Activated naive CD8-positive, alpha-beta T cell treated with anti-CD3 and anti-CD28 coated beads for 36 hours (primary cell): ENCODE results near the gene GGNBP2. TPM values are rescaled to one million over a fixed set of nuclear protein-coding genes. Genes with fewer than 3 reads are reported as not detected.

ENCODE experiments used
- DNase-seq: peaks from one replicate; pipeline ENCODE4 v3.0.0; 2021
- H3K27ac Mint-ChIP-seq: one replicate; pipeline ENCODE4 v1.8.0; 2022; ENCODE audit warnings: mild to moderate bottlenecking, moderate library complexity, mixed read lengths
- H3K27me3 Mint-ChIP-seq: one replicate; pipeline ENCODE4 v1.8.0; 2022; ENCODE audit warnings: mild to moderate bottlenecking, mixed read lengths
- H3K36me3 Mint-ChIP-seq: one replicate; pipeline ENCODE4 v1.8.0; 2021; ENCODE audit warnings: mild to moderate bottlenecking, mixed read lengths
- H3K4me1 Mint-ChIP-seq: one replicate; pipeline ENCODE4 v1.8.0; 2021; ENCODE audit warnings: mixed read lengths
- H3K4me3 Mint-ChIP-seq: one replicate; pipeline ENCODE4 v1.8.0; 2022; ENCODE audit warnings: mild to moderate bottlenecking, moderate library complexity, mixed read lengths
- H3K9me3 Mint-ChIP-seq: one replicate; pipeline ENCODE4 v1.8.0; 2022; ENCODE audit warnings: mixed read lengths
- total RNA-seq, 2 experiments: library from RNA; stranded (reverse); gene quantifications; one replicate each; pipeline ENCODE4 v1.2.3, GENCODE V29; 2021

Gene GGNBP2
- 10 to 100 TPM; 72.8 to 74.6 TPM for total RNA-seq

GRCh38 chr17:36544307-36545076, at the start of gene GGNBP2:
GGNBP2 (plus strand) TSS chr17:36544919; CDS start chr17:36545725, 806 bp downstream.
- Mint-ChIP-seq H3K27me3 (no peaks in the 10 kb centered on the region), H3K4me1 (peaks cover 23% of the 10 kb centered on the region), H3K4me3 (peak within 1 kb of the TSS; percentile 95), H3K9me3 (no peaks in the 10 kb centered on the region), H3K27ac (peak within 1 kb of the TSS; percentile 96), H3K36me3 (peaks cover 30% of the 10 kb centered on the region)
- peak; percentile 95 for DNase-seq

GRCh38 chr17:36495076-36495578, 49.6 kb upstream of the GGNBP2 start:
- Mint-ChIP-seq H3K27ac (no peak overlapping the region), H3K4me1 (peaks cover 17% of the 10 kb centered on the region), H3K36me3 (peaks cover 43% of the 10 kb centered on the region), H3K9me3 (no peaks in the 10 kb centered on the region), H3K27me3 (no peaks in the 10 kb centered on the region), H3K4me3 (no peak overlapping the region)
- no peak for DNase-seq

GRCh38 chr17:36496018-36496789, 48.5 kb upstream of the GGNBP2 start:
- Mint-ChIP-seq H3K27ac (no peak overlapping the region), H3K4me3 (no peak overlapping the region), H3K4me1 (peaks cover 12% of the 10 kb centered on the region), H3K27me3 (no peaks in the 10 kb centered on the region), H3K36me3 (peaks cover 37% of the 10 kb centered on the region), H3K9me3 (no peaks in the 10 kb centered on the region)
- DNase-seq = no peak

GRCh38 chr17:36498155-36498554, 46.6 kb upstream of the GGNBP2 start:
- DNase-seq = no peak
- no peak overlapping the region for H3K27ac Mint-ChIP-seq
- peaks cover 29% of the 10 kb centered on the region for H3K36me3 Mint-ChIP-seq
- H3K27me3 Mint-ChIP-seq = no peaks in the 10 kb centered on the region
- no peak overlapping the region for H3K4me3 Mint-ChIP-seq
- H3K9me3 Mint-ChIP-seq = no peaks in the 10 kb centered on the region
- peaks cover 7% of the 10 kb centered on the region for H3K4me1 Mint-ChIP-seq

GRCh38 chr17:36498560-36499300, 46.0 kb upstream of the GGNBP2 start:
- DNase-seq = no peak
- no peak overlapping the region for H3K27ac Mint-ChIP-seq
- H3K9me3 Mint-ChIP-seq = no peaks in the 10 kb centered on the region
- no peaks in the 10 kb centered on the region for H3K27me3 Mint-ChIP-seq
- H3K4me1 Mint-ChIP-seq = peaks cover 11% of the 10 kb centered on the region
- peaks cover 33% of the 10 kb centered on the region for H3K36me3 Mint-ChIP-seq
- no peak overlapping the region for H3K4me3 Mint-ChIP-seq

- Mint-ChIP-seq H3K4me1 (peaks cover 6% of the 10 kb centered on the region), H3K9me3 (no peaks in the 10 kb centered on the region), H3K36me3 (peaks cover 26% of the 10 kb centered on the region), H3K4me3 (no peak overlapping the region), H3K27ac (peak overlapping the region; percentile 34), H3K27me3 (no peaks in the 10 kb centered on the region)
- no peak for DNase-seq
These were observed 43.9 kb upstream of the GGNBP2 start for GRCh38 chr17:36500745-36501225.

- Mint-ChIP-seq H3K27me3 (no peaks in the 10 kb centered on the region), H3K4me3 (no peak overlapping the region), H3K4me1 (peaks cover 6% of the 10 kb centered on the region), H3K9me3 (no peaks in the 10 kb centered on the region), H3K36me3 (peaks cover 26% of the 10 kb centered on the region), H3K27ac (no peak overlapping the region)
- no peak for DNase-seq
These were observed 43.4 kb upstream of the GGNBP2 start for GRCh38 chr17:36501351-36501750.

GRCh38 chr17:36501963-36502362, 42.8 kb upstream of the GGNBP2 start:
- Mint-ChIP-seq H3K36me3 (peaks cover 27% of the 10 kb centered on the region), H3K27ac (peak overlapping the region; percentile 75)
- no peak for DNase-seq

GRCh38 chr17:36503456-36504155, 41.1 kb upstream of the GGNBP2 start:
- no peak for DNase-seq
- no peaks in the 10 kb centered on the region for H3K27me3 Mint-ChIP-seq

More at GRCh38 chr17:36501963-36502362, 42.8 kb upstream of the GGNBP2 start:
- H3K4me3 Mint-ChIP-seq = no peak overlapping the region
- no peaks in the 10 kb centered on the region for H3K9me3 Mint-ChIP-seq
- no peaks in the 10 kb centered on the region for H3K27me3 Mint-ChIP-seq
- H3K4me1 Mint-ChIP-seq = peaks cover 6% of the 10 kb centered on the region

GRCh38 chr17:36504156-36504545, 40.6 kb upstream of the GGNBP2 start:
- Mint-ChIP-seq H3K27ac (no peak overlapping the region), H3K27me3 (no peaks in the 10 kb centered on the region), H3K9me3 (no peaks in the 10 kb centered on the region), H3K4me1 (peaks cover 6% of the 10 kb centered on the region), H3K4me3 (no peak overlapping the region), H3K36me3 (peaks cover 23% of the 10 kb centered on the region)
- DNase-seq = no peak

More at GRCh38 chr17:36503456-36504155, 41.1 kb upstream of the GGNBP2 start:
- peaks cover 6% of the 10 kb centered on the region for H3K4me1 Mint-ChIP-seq
- peaks cover 20% of the 10 kb centered on the region for H3K36me3 Mint-ChIP-seq
- H3K4me3 Mint-ChIP-seq = no peak overlapping the region
- peak overlapping the region; percentile 66 for H3K27ac Mint-ChIP-seq
- no peaks in the 10 kb centered on the region for H3K9me3 Mint-ChIP-seq

- DNase-seq = no peak
- no peaks in the 10 kb centered on the region for H3K27me3 Mint-ChIP-seq
- H3K36me3 Mint-ChIP-seq = peaks cover 32% of the 10 kb centered on the region
- no peaks in the 10 kb centered on the region for H3K9me3 Mint-ChIP-seq
- no peak overlapping the region for H3K27ac Mint-ChIP-seq
- H3K4me1 Mint-ChIP-seq = peaks cover 6% of the 10 kb centered on the region
- H3K4me3 Mint-ChIP-seq = no peak overlapping the region
These were observed 39.5 kb upstream of the GGNBP2 start for GRCh38 chr17:36505171-36505570.

- H3K27ac Mint-ChIP-seq = no peak overlapping the region
- H3K9me3 Mint-ChIP-seq = no peaks in the 10 kb centered on the region
- H3K36me3 Mint-ChIP-seq = peaks cover 40% of the 10 kb centered on the region
- no peaks in the 10 kb centered on the region for H3K27me3 Mint-ChIP-seq
- no peak overlapping the region for H3K4me3 Mint-ChIP-seq
- H3K4me1 Mint-ChIP-seq = peaks cover 6% of the 10 kb centered on the region
- DNase-seq = no peak
These were observed 38.4 kb upstream of the GGNBP2 start for GRCh38 chr17:36506249-36506826.

GRCh38 chr17:36506831-36507230, 37.9 kb upstream of the GGNBP2 start:
- Mint-ChIP-seq H3K4me1 (peaks cover 6% of the 10 kb centered on the region), H3K27ac (no peak overlapping the region), H3K9me3 (no peaks in the 10 kb centered on the region), H3K36me3 (peaks cover 40% of the 10 kb centered on the region), H3K27me3 (no peaks in the 10 kb centered on the region), H3K4me3 (no peak overlapping the region)
- DNase-seq = no peak

GRCh38 chr17:36507266-36507665, 37.5 kb upstream of the GGNBP2 start:
- no peak for DNase-seq
- no peak overlapping the region for H3K27ac Mint-ChIP-seq
- H3K4me1 Mint-ChIP-seq = peaks cover 6% of the 10 kb centered on the region
- H3K9me3 Mint-ChIP-seq = no peaks in the 10 kb centered on the region
- no peaks in the 10 kb centered on the region for H3K27me3 Mint-ChIP-seq
- no peak overlapping the region for H3K4me3 Mint-ChIP-seq
- H3K36me3 Mint-ChIP-seq = peaks cover 43% of the 10 kb centered on the region
